Measurements from ENCODE around the gene GINS3.
A peak's percentile ranks its signal among the peaks of the same experiment; 100 is the strongest.

The GINS3 gene

DNA sequence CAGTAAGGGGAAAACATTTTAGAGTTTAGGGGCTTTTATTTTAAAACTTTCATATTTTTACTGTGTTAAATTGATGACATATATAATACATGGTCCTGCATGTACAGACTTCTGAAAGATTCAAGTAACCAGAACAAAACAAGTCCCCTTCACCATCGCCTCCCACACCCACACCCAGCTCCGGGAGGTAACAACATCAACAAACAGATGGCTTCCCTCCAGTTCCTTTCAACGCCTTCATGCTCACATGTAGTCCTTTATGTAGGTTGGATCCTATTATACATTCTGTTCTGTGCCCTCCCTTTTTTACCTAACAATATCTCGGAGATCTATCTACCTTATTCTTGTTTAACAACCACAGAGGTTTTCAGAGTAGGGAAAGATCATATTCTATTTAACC is 30.5 kb downstream of the GINS3 start:
- Histone ChIP-seq H4K20me1 (ENCODE audit: insufficient read depth, low read length) (no peaks in the 10 kb centered on the region), H3K27me3 (ENCODE audit: low read depth, low read length) (no peaks in the 10 kb centered on the region), H3K79me2 (ENCODE audit: low read length) (no peaks in the 10 kb centered on the region), H3K9ac (ENCODE audit: low read length) (no peak overlapping the region), H3K9me3 (ENCODE audit: insufficient read depth, low read length) (no peaks in the 10 kb centered on the region), H3K4me1 (ENCODE audit: low read length) (peaks cover 20% of the 10 kb centered on the region), H3K36me3 (replicated peaks; ENCODE audit: low read depth, low read length) (no peaks in the 10 kb centered on the region), H2AFZ (ENCODE audit: low read depth, low read length) (no peak overlapping the region), H3K4me3 (ENCODE audit: low read length) (no peak overlapping the region), H3K27ac (ENCODE audit: low read length) (no peak overlapping the region), H3K4me2 (ENCODE audit: low read length) (no peak overlapping the region)
- TF ChIP-seq, protein P1, sequence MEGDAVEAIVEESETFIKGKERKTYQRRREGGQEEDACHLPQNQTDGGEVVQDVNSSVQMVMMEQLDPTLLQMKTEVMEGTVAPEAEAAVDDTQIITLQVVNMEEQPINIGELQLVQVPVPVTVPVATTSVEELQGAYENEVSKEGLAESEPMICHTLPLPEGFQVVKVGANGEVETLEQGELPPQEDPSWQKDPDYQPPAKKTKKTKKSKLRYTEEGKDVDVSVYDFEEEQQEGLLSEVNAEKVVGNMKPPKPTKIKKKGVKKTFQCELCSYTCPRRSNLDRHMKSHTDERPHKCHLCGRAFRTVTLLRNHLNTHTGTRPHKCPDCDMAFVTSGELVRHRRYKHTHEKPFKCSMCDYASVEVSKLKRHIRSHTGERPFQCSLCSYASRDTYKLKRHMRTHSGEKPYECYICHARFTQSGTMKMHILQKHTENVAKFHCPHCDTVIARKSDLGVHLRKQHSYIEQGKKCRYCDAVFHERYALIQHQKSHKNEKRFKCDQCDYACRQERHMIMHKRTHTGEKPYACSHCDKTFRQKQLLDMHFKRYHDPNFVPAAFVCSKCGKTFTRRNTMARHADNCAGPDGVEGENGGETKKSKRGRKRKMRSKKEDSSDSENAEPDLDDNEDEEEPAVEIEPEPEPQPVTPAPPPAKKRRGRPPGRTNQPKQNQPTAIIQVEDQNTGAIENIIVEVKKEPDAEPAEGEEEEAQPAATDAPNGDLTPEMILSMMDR (IDR thresholded peaks at IDR 0.05; ENCODE audit: low read depth, low read length), result no peak
- TF ChIP-seq EZH2phosphoT487 (IDR thresholded peaks at IDR 0.05; ENCODE audit: low read depth), result no peak

DNA sequence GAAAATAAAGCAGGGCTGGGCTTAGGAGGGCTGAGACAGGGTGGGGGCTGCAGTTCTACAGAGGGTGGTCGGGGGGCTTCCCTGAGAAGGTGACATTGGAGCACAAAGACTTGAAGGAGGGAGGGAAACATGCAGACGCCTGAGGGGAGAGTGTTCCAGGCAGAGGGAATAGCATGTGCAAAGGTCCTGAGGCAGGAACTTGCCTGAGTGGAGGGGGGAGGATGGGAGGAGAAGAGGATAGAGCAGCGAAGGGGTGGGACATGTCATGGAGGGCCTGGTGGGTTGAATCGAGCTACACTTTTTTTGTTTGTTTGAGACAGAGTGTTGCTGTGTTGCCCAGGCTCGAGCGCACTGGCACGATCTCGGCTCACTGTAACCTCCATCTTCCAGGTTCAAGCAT is 33.0 kb downstream of the GINS3 start:
- H3K4me2 ChIP-seq (ENCODE audit: low read length), result no peak overlapping the region
- H3K27ac ChIP-seq (ENCODE audit: low read length), result no peak overlapping the region
- no peaks in the 10 kb centered on the region for H3K36me3 ChIP-seq (replicated peaks; ENCODE audit: low read depth, low read length)
- H3K27me3 ChIP-seq (ENCODE audit: low read depth, low read length), result no peaks in the 10 kb centered on the region
- no peaks in the 10 kb centered on the region for H3K79me2 ChIP-seq (ENCODE audit: low read length)
- H2AFZ ChIP-seq (ENCODE audit: low read depth, low read length), result no peak overlapping the region
- TF ChIP-seq, protein P1 (IDR thresholded peaks at IDR 0.05; ENCODE audit: low read depth, low read length), result no peak
- TF ChIP-seq EZH2phosphoT487 (IDR thresholded peaks at IDR 0.05; ENCODE audit: low read depth), result no peak
- peaks cover 11% of the 10 kb centered on the region for H3K4me1 ChIP-seq (ENCODE audit: low read length)
- H3K9me3 ChIP-seq (ENCODE audit: insufficient read depth, low read length), result no peaks in the 10 kb centered on the region
- no peak overlapping the region for H3K9ac ChIP-seq (ENCODE audit: low read length)
- H4K20me1 ChIP-seq (ENCODE audit: insufficient read depth, low read length), result no peaks in the 10 kb centered on the region
- no peak overlapping the region for H3K4me3 ChIP-seq (ENCODE audit: low read length)

DNA sequence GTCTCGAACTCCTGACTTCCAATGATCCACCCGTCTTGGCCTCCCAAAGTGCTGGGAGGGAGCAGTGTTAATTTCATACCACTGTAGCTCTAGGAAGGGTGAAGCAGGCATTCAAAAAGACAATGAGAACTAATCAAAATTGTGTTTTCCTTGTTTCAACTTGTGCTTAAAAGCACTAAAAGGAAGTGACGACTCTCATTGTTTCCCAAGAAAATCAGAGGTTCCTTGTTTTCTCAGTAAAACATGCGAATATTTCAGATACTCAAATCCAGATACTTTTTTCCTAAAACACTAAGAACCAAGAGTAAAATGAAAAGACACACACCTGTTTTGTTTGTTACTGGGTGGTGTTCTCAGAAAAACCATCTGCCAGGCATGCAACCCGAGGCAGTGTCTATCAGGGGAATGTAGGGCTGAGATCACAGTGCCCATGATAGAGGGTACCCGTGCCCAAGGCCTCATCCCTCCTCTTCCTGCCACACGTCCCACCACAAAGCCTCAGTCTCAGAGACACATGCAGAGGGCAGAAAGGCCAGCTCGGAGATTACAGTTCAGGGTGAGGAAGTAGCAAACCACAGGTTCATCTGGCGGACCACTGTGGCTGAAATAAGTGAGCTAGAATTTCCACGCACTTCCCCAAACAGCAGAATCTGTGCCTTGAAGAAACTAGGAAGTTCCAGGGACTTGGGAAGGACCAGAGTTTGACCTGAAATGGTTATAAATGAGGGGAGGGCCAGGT is 33.7 kb downstream of the GINS3 start:
- Histone ChIP-seq H3K4me3 (ENCODE audit: low read length) (peak overlapping the region; percentile 21; the same call in 1 of the 2 replicates), H3K4me2 (ENCODE audit: low read length) (peak overlapping the region; percentile 59), H3K4me1 (ENCODE audit: low read length) (peaks cover 11% of the 10 kb centered on the region), H3K27ac (ENCODE audit: low read length) (no peak overlapping the region), H3K27me3 (ENCODE audit: low read depth, low read length) (no peaks in the 10 kb centered on the region), H3K36me3 (replicated peaks; ENCODE audit: low read depth, low read length) (no peaks in the 10 kb centered on the region), H4K20me1 (ENCODE audit: insufficient read depth, low read length) (no peaks in the 10 kb centered on the region), H3K9ac (ENCODE audit: low read length) (no peak overlapping the region), H2AFZ (ENCODE audit: low read depth, low read length) (peak overlapping the region; percentile 77; the same call in 1 of the 2 replicates), H3K79me2 (ENCODE audit: low read length) (no peaks in the 10 kb centered on the region), H3K9me3 (ENCODE audit: insufficient read depth, low read length) (no peaks in the 10 kb centered on the region)
- TF ChIP-seq EZH2phosphoT487 (IDR thresholded peaks at IDR 0.05; ENCODE audit: low read depth), result no peak
- TF ChIP-seq, protein P1 (IDR thresholded peaks at IDR 0.05; ENCODE audit: low read depth, low read length), result no peak

DNA sequence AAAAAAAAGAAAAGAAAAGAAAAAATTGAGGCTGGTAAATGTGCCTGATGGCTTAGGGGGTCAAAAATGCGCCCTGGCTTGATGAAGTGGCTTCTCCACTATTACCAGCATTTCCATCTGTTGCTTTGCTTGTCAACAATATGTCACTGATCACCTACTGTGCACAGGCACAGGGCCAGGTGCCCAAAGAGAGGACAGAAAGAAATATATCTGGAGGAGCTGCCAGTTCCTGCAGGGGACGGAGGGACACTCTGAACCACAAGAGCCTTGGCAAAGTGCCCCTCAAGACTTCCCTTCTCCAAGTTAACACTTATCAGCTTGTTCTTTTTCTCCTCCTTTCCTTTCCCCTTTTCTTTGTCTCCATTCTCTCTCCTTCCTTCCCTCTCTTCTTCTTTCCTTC is 34.7 kb downstream of the GINS3 start:
- Histone ChIP-seq H3K9me3 (ENCODE audit: insufficient read depth, low read length) (no peaks in the 10 kb centered on the region), H3K79me2 (ENCODE audit: low read length) (no peaks in the 10 kb centered on the region), H3K27me3 (ENCODE audit: low read depth, low read length) (no peaks in the 10 kb centered on the region), H3K27ac (ENCODE audit: low read length) (no peak overlapping the region), H3K4me1 (ENCODE audit: low read length) (peaks cover 11% of the 10 kb centered on the region), H3K36me3 (replicated peaks; ENCODE audit: low read depth, low read length) (no peaks in the 10 kb centered on the region), H3K4me3 (ENCODE audit: low read length) (no peak overlapping the region), H4K20me1 (ENCODE audit: insufficient read depth, low read length) (no peaks in the 10 kb centered on the region), H3K9ac (ENCODE audit: low read length) (no peak overlapping the region), H3K4me2 (ENCODE audit: low read length) (no peak overlapping the region), H2AFZ (ENCODE audit: low read depth, low read length) (no peak overlapping the region)
- TF ChIP-seq, protein P1 (IDR thresholded peaks at IDR 0.05; ENCODE audit: low read depth, low read length), result no peak
- TF ChIP-seq EZH2phosphoT487 (IDR thresholded peaks at IDR 0.05; ENCODE audit: low read depth), result no peak

Data from OCI-LY3 (cell line).